ENCODE measurements around the gene RAPGEF6.
A peak's percentile ranks its signal among the peaks of the same experiment; 100 is the strongest.
"Not testable (repeated sequence)": the region's sequence is repeated elsewhere in the genome, so short reads cannot be mapped to it uniquely, and the experiment has no call there.

RAPGEF6 gene

DNA sequence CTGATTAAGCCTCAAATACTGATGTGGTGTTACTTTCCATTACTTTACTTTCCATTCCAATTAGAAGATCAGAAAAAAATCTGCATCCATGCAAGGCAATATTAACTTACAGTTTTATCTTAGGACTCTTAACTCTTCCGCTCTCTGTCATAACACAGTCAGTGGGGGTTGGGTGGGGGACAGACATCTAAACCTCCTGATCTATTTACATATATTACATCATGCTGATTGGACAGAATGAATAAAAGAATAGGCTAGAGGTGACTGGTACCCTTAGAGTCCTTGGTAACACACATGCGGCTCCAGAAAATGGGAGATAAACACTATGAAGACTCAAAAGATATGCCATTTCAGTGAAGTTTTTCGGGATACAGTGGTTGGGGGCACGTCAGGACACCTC lies 27.6 kb downstream of the RAPGEF6 start:
- no peak overlapping the region for H3K4me3 ChIP-seq (ENCODE audit: low read depth, low read length)
- DNase-seq (ENCODE audit: low read depth) = no peak
- TF ChIP-seq, protein P1, sequence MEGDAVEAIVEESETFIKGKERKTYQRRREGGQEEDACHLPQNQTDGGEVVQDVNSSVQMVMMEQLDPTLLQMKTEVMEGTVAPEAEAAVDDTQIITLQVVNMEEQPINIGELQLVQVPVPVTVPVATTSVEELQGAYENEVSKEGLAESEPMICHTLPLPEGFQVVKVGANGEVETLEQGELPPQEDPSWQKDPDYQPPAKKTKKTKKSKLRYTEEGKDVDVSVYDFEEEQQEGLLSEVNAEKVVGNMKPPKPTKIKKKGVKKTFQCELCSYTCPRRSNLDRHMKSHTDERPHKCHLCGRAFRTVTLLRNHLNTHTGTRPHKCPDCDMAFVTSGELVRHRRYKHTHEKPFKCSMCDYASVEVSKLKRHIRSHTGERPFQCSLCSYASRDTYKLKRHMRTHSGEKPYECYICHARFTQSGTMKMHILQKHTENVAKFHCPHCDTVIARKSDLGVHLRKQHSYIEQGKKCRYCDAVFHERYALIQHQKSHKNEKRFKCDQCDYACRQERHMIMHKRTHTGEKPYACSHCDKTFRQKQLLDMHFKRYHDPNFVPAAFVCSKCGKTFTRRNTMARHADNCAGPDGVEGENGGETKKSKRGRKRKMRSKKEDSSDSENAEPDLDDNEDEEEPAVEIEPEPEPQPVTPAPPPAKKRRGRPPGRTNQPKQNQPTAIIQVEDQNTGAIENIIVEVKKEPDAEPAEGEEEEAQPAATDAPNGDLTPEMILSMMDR (conservative IDR thresholded peaks at IDR 0.05; ENCODE audit: low read depth, low read length) = no peak

DNA sequence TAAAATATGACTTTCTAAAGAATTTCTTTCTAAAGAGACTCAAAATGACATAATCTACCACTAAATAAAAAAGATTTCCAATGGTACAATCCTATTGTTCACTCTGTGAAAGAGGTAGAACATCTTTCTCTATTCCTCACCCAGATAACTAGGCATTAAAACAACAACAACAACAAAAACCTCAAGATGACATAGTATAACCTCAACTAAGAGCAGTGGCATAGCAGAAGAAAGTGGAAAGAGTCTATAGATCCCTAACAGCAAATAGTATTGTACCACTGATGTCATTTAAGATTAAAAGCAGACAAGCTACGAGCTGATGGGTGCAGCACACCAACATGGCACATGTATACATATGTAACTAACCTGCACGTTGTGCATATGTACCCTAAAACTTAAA lies 29.9 kb downstream of the RAPGEF6 start:
- no peak overlapping the region for H3K4me3 ChIP-seq (ENCODE audit: low read depth, low read length)
- TF ChIP-seq, protein P1 (conservative IDR thresholded peaks at IDR 0.05; ENCODE audit: low read depth, low read length) = no peak
- DNase-seq (ENCODE audit: low read depth) = no peak

DNA sequence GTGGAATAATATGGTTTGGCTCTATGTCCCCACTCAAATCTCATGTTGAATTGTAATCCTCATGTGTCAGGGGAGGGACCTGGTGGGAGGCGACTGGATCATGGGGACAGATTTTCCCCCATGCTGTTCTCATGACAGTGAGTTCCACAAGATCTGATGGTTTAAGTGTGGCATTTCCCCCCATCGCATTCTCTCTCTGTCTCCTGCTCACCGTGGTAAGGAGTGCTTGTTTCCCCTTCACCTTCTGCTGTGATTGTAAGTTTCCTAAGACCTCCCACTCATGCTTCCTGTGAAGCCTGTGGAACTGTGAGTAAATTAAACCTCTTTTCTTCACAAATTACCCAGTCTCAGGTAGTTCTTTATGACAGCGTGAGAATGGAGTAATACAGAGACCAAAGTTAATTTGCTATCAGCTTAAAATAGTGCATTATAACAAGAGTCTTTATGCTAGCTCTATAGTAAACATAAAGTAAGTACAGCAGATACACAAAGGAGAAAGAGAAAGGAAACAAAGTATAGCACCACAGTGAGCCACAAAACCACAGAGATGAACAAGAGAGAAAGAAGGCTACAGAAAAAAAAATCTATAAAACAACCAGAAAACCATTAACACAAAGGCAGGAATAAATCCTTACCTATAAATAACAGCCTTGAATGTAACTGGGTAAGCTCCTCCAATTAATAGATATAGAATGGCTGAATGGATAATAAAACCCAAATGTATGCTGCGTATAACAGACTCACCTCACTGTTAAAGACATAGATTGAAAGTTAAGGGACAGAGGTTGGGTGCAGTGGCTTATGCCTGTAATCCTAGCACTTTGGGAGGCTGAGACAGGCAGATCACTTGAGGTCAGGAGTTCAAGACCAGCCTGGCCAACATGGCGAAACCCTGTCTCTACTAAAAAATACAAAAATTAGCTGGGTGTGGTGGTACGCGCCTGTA lies 39.7 kb downstream of the RAPGEF6 start:
- no peak overlapping the region for H3K4me3 ChIP-seq (ENCODE audit: low read depth, low read length)
- TF ChIP-seq, protein P1 (conservative IDR thresholded peaks at IDR 0.05; ENCODE audit: low read depth, low read length) = no peak
- no peak for DNase-seq (ENCODE audit: low read depth)

DNA sequence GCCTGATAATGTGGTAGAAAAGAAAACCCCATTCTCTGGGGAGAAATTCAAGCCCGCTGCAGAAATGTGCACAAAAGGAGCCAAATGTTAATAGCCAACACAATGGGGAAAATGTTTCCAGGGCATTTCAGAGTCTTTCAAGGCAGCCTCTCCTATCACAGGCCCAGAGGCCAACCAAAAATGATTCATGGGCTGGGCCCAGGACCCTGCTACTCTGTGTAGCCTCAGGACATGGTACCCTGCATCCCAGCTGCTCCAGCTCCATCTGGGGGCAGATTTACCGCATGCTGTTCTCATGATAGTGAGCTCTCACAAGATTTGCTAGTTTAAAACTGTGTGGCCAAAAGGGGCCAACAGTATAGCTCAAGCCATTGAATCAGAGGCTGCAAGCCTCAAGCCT lies 41.1 kb downstream of the RAPGEF6 start:
- DNase-seq (ENCODE audit: low read depth) = no peak
- H3K4me3 ChIP-seq (ENCODE audit: low read depth, low read length) = no peak overlapping the region
- TF ChIP-seq, protein P1 (conservative IDR thresholded peaks at IDR 0.05; ENCODE audit: low read depth, low read length) = no peak

DNA sequence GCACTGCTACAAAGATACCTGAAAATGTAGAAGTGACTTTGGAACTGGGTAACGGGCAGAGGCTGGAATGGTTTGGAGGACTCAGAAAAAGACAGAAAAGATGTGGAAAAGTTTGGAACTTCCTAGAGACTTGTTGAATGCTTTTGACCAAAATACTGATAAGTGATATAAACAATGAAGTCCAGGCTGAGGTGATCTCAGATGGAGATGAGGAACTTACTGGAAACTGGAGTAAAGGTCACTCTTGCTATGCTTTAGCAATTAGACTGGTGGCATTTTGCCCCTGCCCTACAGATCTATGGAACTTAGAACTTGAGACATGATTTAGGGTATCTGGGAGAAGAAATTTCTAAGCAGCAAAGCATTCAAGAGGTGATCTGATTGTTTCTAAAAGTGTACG lies 41.6 kb downstream of the RAPGEF6 start:
- not testable (repeated sequence) for DNase-seq (ENCODE audit: low read depth)

DNA sequence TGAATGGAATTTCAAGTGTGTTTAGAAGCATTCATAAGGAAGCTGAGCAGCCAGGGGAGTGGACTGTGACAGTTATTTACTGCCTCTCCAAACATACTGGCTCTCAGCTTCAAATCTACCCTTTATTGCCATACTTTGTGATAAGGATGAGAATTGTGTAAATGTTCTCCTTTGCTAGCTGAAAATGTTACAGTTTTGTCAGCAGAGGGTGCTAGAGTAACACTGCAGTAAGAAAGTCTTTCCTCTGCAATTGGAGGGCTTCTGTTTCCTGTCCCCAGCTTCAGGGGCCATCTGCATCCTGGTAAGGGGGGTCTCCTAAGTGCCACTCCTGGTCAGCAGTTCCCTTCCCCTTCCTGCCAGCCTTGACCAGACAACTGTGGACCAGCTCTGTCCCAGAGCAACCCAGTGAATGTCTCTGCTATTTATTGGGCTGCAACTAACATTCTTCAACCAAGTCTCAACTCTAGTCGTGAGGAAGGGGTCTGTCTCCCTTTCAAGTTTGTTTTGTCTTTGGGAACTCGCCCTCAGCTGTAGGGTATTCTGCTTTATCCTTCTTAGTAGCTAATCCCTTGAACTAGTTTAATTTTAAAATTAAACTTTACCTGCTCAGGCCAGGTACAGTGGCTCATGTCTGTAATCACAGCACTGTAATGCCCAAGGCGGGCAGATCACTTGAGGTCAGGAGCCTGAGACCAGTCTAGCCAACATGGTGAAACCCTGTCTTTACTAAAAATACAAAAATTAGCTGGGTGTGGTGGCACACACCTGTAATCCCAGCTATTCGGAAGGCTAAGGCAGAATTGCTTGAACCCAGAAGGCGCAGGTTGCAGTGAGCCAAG lies 45.3 kb downstream of the RAPGEF6 start:
- no peak overlapping the region for H3K4me3 ChIP-seq (ENCODE audit: low read depth, low read length)
- peak; percentile 78 for DNase-seq (ENCODE audit: low read depth)
- TF ChIP-seq, protein P1 (conservative IDR thresholded peaks at IDR 0.05; ENCODE audit: low read depth, low read length) = peak; percentile 89

More for the DNA sequence above, 41.6 kb downstream of the RAPGEF6 start:
- H3K4me3 ChIP-seq (ENCODE audit: low read depth, low read length) = not testable (repeated sequence)

DNA sequence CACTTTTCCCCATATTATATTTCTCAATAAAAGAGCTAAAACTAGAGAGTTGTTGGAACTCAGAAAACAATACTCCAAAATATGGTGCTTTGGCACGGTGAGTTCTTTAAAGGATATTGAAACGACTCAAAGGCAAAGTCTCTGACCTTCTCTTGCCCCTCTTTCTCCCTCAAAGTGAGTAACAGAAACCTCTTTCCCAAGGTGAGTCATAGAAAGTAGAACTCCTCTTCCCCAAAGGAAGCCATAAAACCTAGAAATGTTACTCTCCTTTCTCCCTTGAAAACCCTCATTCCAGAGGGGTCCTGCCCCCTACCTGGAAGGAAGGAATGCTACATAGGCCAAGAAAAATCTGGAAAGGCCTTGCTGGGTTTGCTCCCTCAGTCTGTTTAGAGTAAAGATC lies 47.5 kb downstream of the RAPGEF6 start:
- TF ChIP-seq, protein P1 (conservative IDR thresholded peaks at IDR 0.05; ENCODE audit: low read depth, low read length) = peak; percentile 6
- no peak for DNase-seq (ENCODE audit: low read depth)
- H3K4me3 ChIP-seq (ENCODE audit: low read depth, low read length) = no peak overlapping the region
